SU-DHL-6 (cell line): ENCODE results near the gene ACTR5.

ENCODE experiments used
- H2AFZ ChIP-seq: fragments of 200-600 bp; sonication (generic); 2 replicates; pipeline ENCODE4 v1.6.1; 2014; ENCODE audit warnings: low read depth, mild to moderate bottlenecking, moderate library complexity, mixed read lengths, antibody characterized with exemption, low read length; ENCODE audit not compliant: severe bottlenecking
- H3F3A ChIP-seq: fragments of 200-600 bp; shearing (Covaris generic); 2 replicates; pipeline ENCODE4 v1.6.0; 2016; ENCODE audit warnings: antibody characterized with exemption, mild to moderate bottlenecking; ENCODE audit not compliant: insufficient read depth
- H3K27ac ChIP-seq: fragments of 200-600 bp; sonication (generic); 2 replicates; pipeline ENCODE4 v1.5.1; 2016; ENCODE audit warnings: low read depth, mild to moderate bottlenecking, low read length, moderate library complexity, mixed read lengths
- H3K27me3 ChIP-seq: fragments of 200-600 bp; sonication (generic), shearing (Covaris generic); 2 replicates; pipeline ENCODE4 v1.6.0; 2014; ENCODE audit warnings: mild to moderate bottlenecking, low read length
- H3K36me3 ChIP-seq: fragments of 200-600 bp; sonication (generic); 2 replicates; pipeline ENCODE4 v1.6.1; 2014; ENCODE audit warnings: mild to moderate bottlenecking, low read length, mixed read lengths
- H3K4me2 ChIP-seq: fragments of 300-600, 200-600 bp; shearing (Covaris generic), sonication (generic); 2 replicates; pipeline ENCODE4 v1.6.0; 2014; ENCODE audit warnings: low read length, low read depth, mild to moderate bottlenecking; ENCODE audit not compliant: poor library complexity, severe bottlenecking
- H3K4me3 ChIP-seq: fragments of 200-600 bp; sonication (generic); 2 replicates; pipeline ENCODE4 v1.5.1; 2014; ENCODE audit warnings: antibody characterized with exemption, low read length, mild to moderate bottlenecking, mixed read lengths; ENCODE audit not compliant: insufficient read depth, poor library complexity, severe bottlenecking
- H3K79me2 ChIP-seq: fragments of 200-600 bp; sonication (generic); 2 replicates; pipeline ENCODE4 v1.6.1; 2014; ENCODE audit warnings: mild to moderate bottlenecking, low read length, moderate library complexity; ENCODE audit not compliant: insufficient read depth
- H3K9ac ChIP-seq: fragments of 200-600 bp; sonication (generic); 2 replicates; pipeline ENCODE4 v1.7.0; 2014; ENCODE audit warnings: mild to moderate bottlenecking, low read length
- H3K9me2 ChIP-seq: fragments of 200-600 bp; sonication (generic); replicated peaks from 2 replicates; pipeline ENCODE4 v1.6.1; 2014; ENCODE audit warnings: low read length; ENCODE audit not compliant: insufficient read depth
- H3K9me3 ChIP-seq: fragments of 200-600 bp; sonication (generic); 2 replicates; pipeline ENCODE4 v1.6.1; 2014; ENCODE audit warnings: low read length, mixed read lengths; ENCODE audit not compliant: insufficient read depth
- H4K20me1 ChIP-seq: fragments of 200-600 bp; sonication (generic); 2 replicates; pipeline ENCODE4 v1.6.1; 2014; ENCODE audit warnings: low read depth, mild to moderate bottlenecking, antibody characterized with exemption, low read length, moderate library complexity, mixed read lengths
- EZH2phosphoT487 ChIP-seq: fragments of 200-600 bp; sonication (generic), shearing (Covaris generic); conservative IDR thresholded peaks from 2 replicates; pipeline ENCODE4 v1.6.1; 2018; ENCODE audit warnings: mild to moderate bottlenecking, antibody characterized with exemption, low read length, moderate library complexity, mixed read lengths
- TF ChIP-seq, protein P1 (sequence below): fragments of 200-600 bp; sonication (generic); IDR thresholded peaks from one replicate; pipeline ENCODE4 v1.5.1; 2017; ENCODE audit warnings: antibody characterized with exemption, mild to moderate bottlenecking, low read length, moderate library complexity; ENCODE audit not compliant: insufficient read depth, poor library complexity, severe bottlenecking

ACTR5 gene

DNA sequence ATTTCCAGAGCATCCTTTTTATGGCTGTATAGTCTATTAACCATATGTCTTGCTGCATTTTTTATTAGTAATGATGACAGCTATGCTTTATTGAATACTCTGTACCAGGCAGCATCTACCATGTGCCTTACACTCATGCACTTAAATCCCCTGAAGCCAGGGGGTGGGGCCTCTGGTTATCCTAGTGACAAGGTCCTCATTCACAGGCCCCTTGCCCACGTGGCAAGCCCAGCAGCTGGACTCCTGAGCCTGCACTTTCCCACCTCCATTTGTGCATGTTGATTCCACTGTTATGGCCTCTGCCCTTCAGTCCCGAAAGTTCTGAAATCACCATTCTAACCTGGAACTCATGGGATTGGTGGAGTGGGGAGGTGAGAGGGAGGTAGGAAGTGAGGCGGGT lies 22.3 kb downstream of the ACTR5 start:
- Histone ChIP-seq H3K36me3 (peaks cover 11% of the 10 kb centered on the region), H3K79me2 (no peaks in the 10 kb centered on the region), H4K20me1 (no peaks in the 10 kb centered on the region)

DNA sequence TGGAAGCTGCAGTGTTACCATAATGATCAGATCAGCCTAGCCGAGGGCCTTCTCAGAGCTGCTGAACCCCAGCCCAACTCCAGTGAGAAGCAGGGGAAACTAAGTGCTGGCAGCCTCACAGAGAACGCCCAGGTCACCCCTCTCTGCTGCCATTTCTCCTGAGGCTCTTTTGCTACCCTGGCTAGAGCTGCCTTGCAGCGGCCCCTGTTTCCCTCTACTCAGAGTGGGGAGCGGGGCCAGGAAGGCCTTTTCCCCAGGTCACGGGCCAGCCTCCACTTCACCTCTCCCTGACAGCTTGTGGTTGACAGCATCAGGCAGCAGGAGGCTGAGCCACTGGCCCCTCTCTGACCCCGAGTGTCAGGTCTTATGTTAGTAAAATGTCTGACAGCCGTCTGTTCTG lies 22.7 kb downstream of the ACTR5 start:
- Histone ChIP-seq H3K36me3 (peaks cover 11% of the 10 kb centered on the region), H3K9me3 (no peaks in the 10 kb centered on the region), H2AFZ (no peak overlapping the region), H3K27me3 (no peaks in the 10 kb centered on the region), H3K9ac (no peak overlapping the region), H3K4me3 (no peak overlapping the region), H3F3A (no peaks in the 10 kb centered on the region), H4K20me1 (no peaks in the 10 kb centered on the region), H3K4me2 (no peak overlapping the region), H3K27ac (no peak overlapping the region), H3K79me2 (no peaks in the 10 kb centered on the region), H3K9me2 (no peaks in the 10 kb centered on the region)
- TF ChIP-seq, protein P1, sequence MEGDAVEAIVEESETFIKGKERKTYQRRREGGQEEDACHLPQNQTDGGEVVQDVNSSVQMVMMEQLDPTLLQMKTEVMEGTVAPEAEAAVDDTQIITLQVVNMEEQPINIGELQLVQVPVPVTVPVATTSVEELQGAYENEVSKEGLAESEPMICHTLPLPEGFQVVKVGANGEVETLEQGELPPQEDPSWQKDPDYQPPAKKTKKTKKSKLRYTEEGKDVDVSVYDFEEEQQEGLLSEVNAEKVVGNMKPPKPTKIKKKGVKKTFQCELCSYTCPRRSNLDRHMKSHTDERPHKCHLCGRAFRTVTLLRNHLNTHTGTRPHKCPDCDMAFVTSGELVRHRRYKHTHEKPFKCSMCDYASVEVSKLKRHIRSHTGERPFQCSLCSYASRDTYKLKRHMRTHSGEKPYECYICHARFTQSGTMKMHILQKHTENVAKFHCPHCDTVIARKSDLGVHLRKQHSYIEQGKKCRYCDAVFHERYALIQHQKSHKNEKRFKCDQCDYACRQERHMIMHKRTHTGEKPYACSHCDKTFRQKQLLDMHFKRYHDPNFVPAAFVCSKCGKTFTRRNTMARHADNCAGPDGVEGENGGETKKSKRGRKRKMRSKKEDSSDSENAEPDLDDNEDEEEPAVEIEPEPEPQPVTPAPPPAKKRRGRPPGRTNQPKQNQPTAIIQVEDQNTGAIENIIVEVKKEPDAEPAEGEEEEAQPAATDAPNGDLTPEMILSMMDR: no peak
- no peak for TF ChIP-seq EZH2phosphoT487

More for the DNA sequence above, 22.3 kb downstream of the ACTR5 start:
- Histone ChIP-seq H3F3A (no peaks in the 10 kb centered on the region), H2AFZ (no peak overlapping the region), H3K27ac (no peak overlapping the region), H3K4me2 (no peak overlapping the region), H3K9me3 (no peaks in the 10 kb centered on the region), H3K9me2 (no peaks in the 10 kb centered on the region), H3K4me3 (no peak overlapping the region), H3K27me3 (no peaks in the 10 kb centered on the region), H3K9ac (no peak overlapping the region)
- TF ChIP-seq, protein P1: no peak
- TF ChIP-seq EZH2phosphoT487: no peak

- Histone ChIP-seq H3F3A (no peaks in the 10 kb centered on the region), H3K36me3 (peaks cover 11% of the 10 kb centered on the region)
- TF ChIP-seq, protein P1: no peak
- no peak for TF ChIP-seq EZH2phosphoT487
Measured at GRCh38 chr20:38771621-38772020, 23.4 kb downstream of the ACTR5 start.

GRCh38 chr20:38774167-38774566 lies 25.9 kb downstream of the ACTR5 start:
- Histone ChIP-seq H3K4me3 (no peak overlapping the region), H4K20me1 (no peaks in the 10 kb centered on the region), H3K9me3 (no peaks in the 10 kb centered on the region), H3K27ac (no peak overlapping the region), H3K9me2 (no peaks in the 10 kb centered on the region), H3K27me3 (no peaks in the 10 kb centered on the region), H3F3A (no peaks in the 10 kb centered on the region), H2AFZ (no peak overlapping the region), H3K9ac (no peak overlapping the region), H3K4me2 (no peak overlapping the region), H3K36me3 (peaks cover 11% of the 10 kb centered on the region), H3K79me2 (no peaks in the 10 kb centered on the region)
- TF ChIP-seq EZH2phosphoT487: no peak
- TF ChIP-seq, protein P1: no peak

More at GRCh38 chr20:38771621-38772020, 23.4 kb downstream of the ACTR5 start:
- Histone ChIP-seq H3K79me2 (no peaks in the 10 kb centered on the region), H3K27ac (no peak overlapping the region), H3K4me3 (no peak overlapping the region), H3K9me2 (no peaks in the 10 kb centered on the region), H4K20me1 (no peaks in the 10 kb centered on the region), H3K27me3 (no peaks in the 10 kb centered on the region), H3K4me2 (no peak overlapping the region), H3K9me3 (no peaks in the 10 kb centered on the region), H2AFZ (no peak overlapping the region), H3K9ac (no peak overlapping the region)
